SU-DHL-6 (cell line): ENCODE results near the gene LRRC56.

Experiments used
- CTCF ChIP-seq: fragments of 200-600 bp; sonication (generic); IDR thresholded peaks from one replicate; pipeline ENCODE4 v1.5.1; 2017; ENCODE audit warnings: antibody characterized with exemption, mild to moderate bottlenecking, low read length, moderate library complexity; ENCODE audit not compliant: insufficient read depth, poor library complexity, severe bottlenecking
- EZH2phosphoT487 ChIP-seq: fragments of 200-600 bp; sonication (generic), shearing (Covaris generic); conservative IDR thresholded peaks from 2 replicates; pipeline ENCODE4 v1.6.1; 2018; ENCODE audit warnings: mild to moderate bottlenecking, antibody characterized with exemption, low read length, moderate library complexity, mixed read lengths

DNA sequence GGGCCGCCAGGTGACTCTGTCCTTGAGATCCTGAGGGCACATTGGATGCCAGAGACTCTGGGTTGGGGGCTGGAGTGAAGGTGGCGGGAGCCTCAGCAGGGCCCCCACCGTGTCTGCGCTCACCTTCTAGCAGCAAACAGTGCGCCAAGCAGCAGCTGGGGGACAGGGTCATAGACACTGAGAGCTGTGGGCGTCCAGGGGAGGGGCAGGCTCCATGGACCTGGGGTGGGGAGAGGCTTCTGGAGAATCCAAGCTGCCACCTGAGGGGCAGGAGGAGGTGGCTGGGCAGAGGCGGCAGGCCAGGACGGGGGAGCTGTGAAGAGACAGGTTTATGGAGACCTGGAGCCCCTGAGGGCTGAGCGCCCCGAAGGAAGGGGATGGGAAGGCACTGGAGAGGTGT, 47.0 kb downstream of the LRRC56 start:
- no peak for TF ChIP-seq CTCF
- TF ChIP-seq EZH2phosphoT487: no peak
